SK-N-SH treated with all-trans-retinoic acid at 6 μM for 48 hours (cell line): Measurements from ENCODE around the gene SCAP.

Source experiments
- BACH2 ChIP-seq: fragments of 250-450 bp; sonication (Bioruptor Pico); IDR thresholded peaks from 2 replicates; pipeline ENCODE4 v1.9.0; 2021; ENCODE audit warnings: mild to moderate bottlenecking, borderline replicate concordance
- CSRNP3 ChIP-seq: fragments of 250-450 bp; sonication (Bioruptor Pico); IDR thresholded peaks from 2 replicates; pipeline ENCODE4 v1.5.1; 2021; ENCODE audit warnings: mild to moderate bottlenecking, moderate library complexity
- ESRRG ChIP-seq: fragments of 250-450 bp; sonication (Bioruptor Pico); IDR thresholded peaks from 2 replicates; pipeline ENCODE4 v1.6.1; 2021; ENCODE audit warnings: mild to moderate bottlenecking
- POU6F1 ChIP-seq: fragments of 250-450 bp; sonication (Bioruptor Pico); IDR thresholded peaks from 2 replicates; pipeline ENCODE4 v1.8.0; 2021; ENCODE audit warnings: low read depth, mild to moderate bottlenecking, moderate library complexity, borderline replicate concordance
- RARB ChIP-seq: fragments of 250-450 bp; sonication (Bioruptor Pico); IDR thresholded peaks from 2 replicates; pipeline ENCODE4 v1.8.0; 2021; ENCODE audit warnings: mild to moderate bottlenecking, moderate library complexity
- TOX ChIP-seq: fragments of 250-450 bp; sonication (Bioruptor Pico); IDR thresholded peaks from 2 replicates; pipeline ENCODE4 v1.8.0; 2021; ENCODE audit warnings: mild to moderate bottlenecking, moderate library complexity, borderline replicate concordance
- TSHZ2 ChIP-seq: fragments of 250-450 bp; sonication (Bioruptor Pico); IDR thresholded peaks from 2 replicates; pipeline ENCODE4 v1.5.0; 2020; ENCODE audit warnings: mild to moderate bottlenecking, moderate library complexity
- ZFP3 ChIP-seq: fragments of 250-450 bp; sonication (Bioruptor Pico); IDR thresholded peaks from 2 replicates; pipeline ENCODE4 v1.5.0; 2020; ENCODE audit warnings: mild to moderate bottlenecking, moderate library complexity

- no peak for TF ChIP-seq BACH2
- TF ChIP-seq ZFP3 = no peak
- no peak for TF ChIP-seq TOX (CRISPR knock-in tag)
- no peak for TF ChIP-seq POU6F1
- TF ChIP-seq RARB (CRISPR knock-in tag) = no peak
- no peak for TF ChIP-seq CSRNP3 (CRISPR knock-in tag)
- TF ChIP-seq ESRRG = no peak
- TF ChIP-seq TSHZ2 (CRISPR knock-in tag) = no peak
These were observed 71.3 kb downstream of the SCAP start for GRCh38 chr3:47404431-47404876.
